Measurements from ENCODE around the gene ANKRD13D. TPM values are rescaled to one million over a fixed set of nuclear protein-coding genes. Genes with fewer than 3 reads are reported as not detected.

Gene ANKRD13D
- total and polyA plus RNA-seq, 2 of the 8 experiments (the other 6 are each of a cell fraction or from before 2014, with no cell fraction given), result 24.9 to 26.5 TPM

DNA sequence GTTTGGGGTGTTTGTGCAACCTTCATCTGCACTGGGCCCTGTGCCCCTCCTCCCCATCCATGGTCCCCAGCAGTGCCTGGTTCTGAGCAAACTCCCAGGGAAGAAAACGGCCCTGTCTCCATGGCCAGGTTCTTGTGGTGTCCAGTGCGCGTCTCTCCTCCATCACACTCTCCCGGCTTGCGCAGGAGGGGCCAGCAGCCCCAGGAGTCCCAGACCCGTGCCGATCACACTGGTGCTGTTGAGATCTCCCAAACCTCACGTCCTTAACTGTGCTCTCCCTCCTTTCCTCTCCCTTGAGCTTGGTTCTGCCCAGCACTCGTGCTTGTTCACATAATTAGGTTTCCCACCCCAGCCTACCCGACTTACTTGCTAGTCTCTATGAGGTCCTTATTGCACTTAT is 33.8 kb upstream of the ANKRD13D start:
- Histone ChIP-seq H2AK5ac (ENCODE audit: low read depth, low read length) (no peak overlapping the region), H3K14ac (ENCODE audit: insufficient read length) (no peak overlapping the region), H3K9me3 (ENCODE audit: insufficient read depth in 2 of 2, low read depth in 1 of 2, low read length in 1 of 2) (no peaks in the 10 kb centered on the region), H3K18ac (ENCODE audit: extremely low read depth, low read length) (no peak overlapping the region), H3K4ac (replicated peaks; ENCODE audit: insufficient read length, low read depth, low read length) (no peak overlapping the region), H4K8ac (ENCODE audit: extremely low read depth, insufficient read depth, low read length) (no peak overlapping the region), H3K27me3 (replicated peaks in 1 of 4; ENCODE audit: control insufficient read depth in 3 of 4, extremely low read depth in 1 of 4, insufficient read depth in 3 of 4, low read length in 3 of 4) (no peaks in the 10 kb centered on the region; a peak in 1 of 7 replicates), H2AFZ (ENCODE audit: low read length) (no peak overlapping the region), H3K4me3 (ENCODE audit: extremely low read depth in 1 of 4, insufficient read depth in 2 of 4, low read depth in 3 of 4, low read length in 4 of 4) (no peak overlapping the region), H3K27ac (ENCODE audit: low read depth, low read length) (no peak overlapping the region), H3K79me2 (ENCODE audit: control insufficient read depth in 1 of 2, insufficient read depth in 2 of 2, low read length in 2 of 2) (no peaks in the 10 kb centered on the region), H3K4me1 (replicated peaks in 1 of 4; ENCODE audit: control insufficient read depth in 3 of 4, insufficient read depth in 4 of 4, low read length in 3 of 4) (no peaks in the 10 kb centered on the region), H2BK120ac (replicated peaks; ENCODE audit: low read depth, low read length) (no peak overlapping the region), H2BK15ac (ENCODE audit: low read length) (no peak overlapping the region), H3K9ac (replicated peaks in 1 of 4; ENCODE audit: extremely low read depth in 1 of 4, low read depth in 3 of 4, low read length in 3 of 4) (no peak overlapping the region), H3K4me2 (ENCODE audit: insufficient read depth in 1 of 2, low read depth in 2 of 2, low read length in 2 of 2) (no peak overlapping the region), H3K23ac (ENCODE audit: insufficient read length) (no peak overlapping the region), H3K79me1 (ENCODE audit: low read depth, low read length) (peaks cover 2% of the 10 kb centered on the region; the same call in 1 of the 2 replicates), H2BK12ac (ENCODE audit: low read depth, low read length) (no peak overlapping the region), H4K5ac (ENCODE audit: insufficient read length, low read depth, low read length) (no peak overlapping the region), H4K20me1 (replicated peaks in 1 of 2; ENCODE audit: control insufficient read depth in 1 of 2, insufficient read depth in 2 of 2, low read length in 2 of 2) (peaks cover 0 to 12% of the 10 kb centered on the region in 2 experiments), H2BK5ac (ENCODE audit: low read depth, low read length) (no peak overlapping the region; the same call in 1 of the 2 replicates), H2BK20ac (ENCODE audit: low read length) (no peak overlapping the region), H3K36me3 (ENCODE audit: control insufficient read depth in 2 of 4, insufficient read depth in 4 of 4, low read length in 3 of 4) (peaks cover 48 to 65% (median 61%) of the 10 kb centered on the region in 4 experiments), H3K56ac (replicated peaks; ENCODE audit: insufficient read length, low read depth, low read length) (no peak overlapping the region), H3K23me2 (ENCODE audit: low read depth, low read length) (no peaks in the 10 kb centered on the region; the same call in 1 of the 2 replicates), H4K91ac (replicated peaks; ENCODE audit: insufficient read length, low read length) (no peak overlapping the region)
- no peak for FAIRE-seq
- WGBS, 2 experiments (ENCODE audit: extremely low coverage in 1 of 2, insufficient coverage in 1 of 2, insufficient read length in 1 of 2, insufficient replicate concordance in 2 of 2, low coverage in 1 of 2, low lambda C conversion rate in 2 of 2, missing lambda C conversion rate in 1 of 2), result 93% methylated on average over 10 of the region's 10 CpGs; no CpG with 5 or more reads in 1 of the 2 experiments
- ChIA-PET CTCF (ENCODE audit: partially characterized antibody) (interaction anchor here (1.1 to 1.3 kb wide), 3 partner anchors 62 to 170 kb away, joined by 3 to 4 read pairs (median 3); no protein-coding TSS in a partner anchor), POLR2A (ENCODE audit: partially characterized antibody) (interaction anchor here (1.3 to 2.8 kb wide), 2 partner anchors 11 to 16 kb away, joined by 3 to 15 read pairs; no protein-coding TSS in a partner anchor)
- DNase-seq (ENCODE audit: low read depth in 1 of 2, low spot score in 2 of 2), result no peak
- no peak for TF ChIP-seq CHD1 (IDR thresholded peaks at IDR 0.05; ENCODE audit: low read depth, low read length)
- TF ChIP-seq POU5F1 (IDR thresholded peaks at IDR 0.05; ENCODE audit: low read depth, low read length), result no peak
- TF ChIP-seq SAP30 (IDR thresholded peaks at IDR 0.05; ENCODE audit: insufficient read depth, insufficient replicate concordance, low read length), result no peak
- TF ChIP-seq BACH1 (IDR thresholded peaks at IDR 0.05; ENCODE audit: low read length), result no peak
- no peak for TF ChIP-seq CBX8 (IDR thresholded peaks at IDR 0.05; ENCODE audit: borderline replicate concordance, low read depth, low read length)
- TF ChIP-seq SIX5 (IDR thresholded peaks at IDR 0.05; ENCODE audit: low read depth, low read length), result no peak
- TF ChIP-seq EGR1 (IDR thresholded peaks at IDR 0.05; ENCODE audit: borderline replicate concordance, low read depth, low read length), result no peak
- TF ChIP-seq TAF7 (optimal IDR thresholded peaks at IDR 0.05; ENCODE audit: borderline replicate concordance, low read depth, low read length), result no peak
- no peak for TF ChIP-seq TCF12 (IDR thresholded peaks at IDR 0.05; ENCODE audit: low read depth, low read length)
- TF ChIP-seq TAF1 (IDR thresholded peaks at IDR 0.05; ENCODE audit: low read depth, low read length), result no peak
- TF ChIP-seq, protein P1, sequence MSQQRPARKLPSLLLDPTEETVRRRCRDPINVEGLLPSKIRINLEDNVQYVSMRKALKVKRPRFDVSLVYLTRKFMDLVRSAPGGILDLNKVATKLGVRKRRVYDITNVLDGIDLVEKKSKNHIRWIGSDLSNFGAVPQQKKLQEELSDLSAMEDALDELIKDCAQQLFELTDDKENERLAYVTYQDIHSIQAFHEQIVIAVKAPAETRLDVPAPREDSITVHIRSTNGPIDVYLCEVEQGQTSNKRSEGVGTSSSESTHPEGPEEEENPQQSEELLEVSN (IDR thresholded peaks at IDR 0.05), result no peak
- no peak for TF ChIP-seq RBBP5 (IDR thresholded peaks at IDR 0.05; ENCODE audit: borderline replicate concordance, low read depth, low read length)
- no peak for TF ChIP-seq HDAC6 (IDR thresholded peaks at IDR 0.05; ENCODE audit: low read depth, low read length)
